HG03520 (cell line): ENCODE results near the gene SH2B3.
"Not testable (repeated sequence)": the region's sequence is repeated elsewhere in the genome, so short reads cannot be mapped to it uniquely, and the experiment has no call there.

Source experiments
- ATAC-seq: cut with Tn5 transposase; IDR thresholded peaks from one replicate; pipeline ENCODE4 v1.9.1; 2021; ENCODE audit warnings: mild to moderate bottlenecking, moderate library complexity; ENCODE audit not compliant: unreplicated experiment

SH2B3 gene

GRCh38 chr12:111386885-111387284, 18.8 kb upstream of the SH2B3 start:
- no peak for ATAC-seq

GRCh38 chr12:111387747-111388323, 17.9 kb upstream of the SH2B3 start:
- no peak for ATAC-seq

DNA sequence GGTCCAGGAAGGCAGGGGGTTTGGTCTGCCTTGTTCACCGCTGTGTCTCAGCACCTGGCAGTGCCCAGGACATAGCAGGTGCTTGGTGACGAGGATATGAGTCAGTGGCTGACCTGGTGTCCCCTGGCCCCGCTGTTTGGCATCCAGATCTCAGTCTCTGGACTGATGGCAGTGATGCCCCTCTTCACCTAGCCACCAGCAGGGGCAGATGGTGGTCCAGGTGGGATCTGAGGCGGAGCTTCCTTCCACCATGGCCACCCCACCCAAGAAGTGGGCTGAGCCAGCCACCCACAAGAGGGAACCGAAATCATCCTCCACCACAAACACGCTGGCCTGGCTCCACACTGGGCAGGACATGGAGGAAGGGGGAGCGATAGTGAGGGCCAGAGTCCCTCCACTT, 16.1 kb upstream of the SH2B3 start:
- no peak for ATAC-seq

GRCh38 chr12:111390910-111391309, 14.8 kb upstream of the SH2B3 start:
- ATAC-seq: no peak

GRCh38 chr12:111393700-111394300, 11.9 kb upstream of the SH2B3 start:
- no peak for ATAC-seq

- ATAC-seq: no peak
These were observed 11.2 kb upstream of the SH2B3 start for GRCh38 chr12:111394480-111394879.

- no peak for ATAC-seq
These were observed 10.2 kb upstream of the SH2B3 start for GRCh38 chr12:111395336-111396187.

DNA sequence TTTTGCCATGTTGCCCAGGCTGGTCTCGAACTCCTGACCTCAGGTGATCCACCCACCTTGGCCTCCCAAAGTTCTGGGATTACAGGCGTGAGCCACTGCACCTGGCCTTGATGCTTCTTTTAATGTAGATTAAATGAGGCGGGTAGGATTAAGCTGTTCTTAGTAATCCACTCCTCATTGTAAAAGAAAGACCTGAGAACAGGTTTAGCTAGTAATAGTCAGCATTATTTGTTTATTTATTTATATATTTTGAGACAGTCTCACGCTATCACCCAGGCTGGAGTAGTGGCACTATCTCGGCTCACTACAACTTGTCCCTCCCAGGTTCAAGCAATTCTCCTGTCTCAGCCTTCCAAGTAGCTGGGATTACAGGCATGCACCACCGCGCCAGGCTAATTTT, 9.5 kb upstream of the SH2B3 start:
- not testable (repeated sequence) for ATAC-seq

GRCh38 chr12:111396726-111397445, 8.8 kb upstream of the SH2B3 start:
- peak; percentile 59 for ATAC-seq

GRCh38 chr12:111398530-111398929, 7.2 kb upstream of the SH2B3 start:
- no peak for ATAC-seq

DNA sequence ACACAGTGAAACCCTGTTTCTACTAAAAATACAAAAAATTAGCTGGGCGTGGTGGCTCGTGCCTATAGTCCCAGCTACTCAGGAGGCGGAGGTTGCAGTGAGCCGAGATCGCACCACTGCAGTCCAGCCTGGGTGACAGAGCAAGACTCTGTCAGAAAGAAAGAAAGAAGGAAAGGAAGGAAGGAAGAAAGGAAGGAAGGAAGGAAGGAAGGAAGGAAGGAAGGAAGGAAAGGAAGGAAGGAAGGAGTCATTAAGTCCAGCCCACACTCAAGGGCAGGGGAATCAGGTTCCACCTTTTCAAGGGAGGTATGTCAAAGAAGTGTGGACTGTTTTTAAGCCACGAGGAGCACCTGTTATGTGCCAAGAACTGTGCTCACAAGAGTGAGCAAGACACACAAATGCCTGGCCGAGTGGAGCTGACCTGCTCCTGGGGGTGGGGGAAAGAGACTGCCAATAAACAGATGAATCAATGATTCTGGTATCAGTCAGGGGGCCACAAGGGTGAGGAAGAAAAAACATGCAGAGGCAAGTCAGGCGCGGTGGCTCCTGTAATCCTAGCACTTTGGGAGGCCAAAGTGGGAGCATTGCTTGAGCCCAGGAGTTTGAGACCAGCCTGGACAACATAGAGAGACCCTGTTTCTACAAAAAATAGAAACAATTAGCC, 5.8 kb upstream of the SH2B3 start:
- not testable (repeated sequence) for ATAC-seq

DNA sequence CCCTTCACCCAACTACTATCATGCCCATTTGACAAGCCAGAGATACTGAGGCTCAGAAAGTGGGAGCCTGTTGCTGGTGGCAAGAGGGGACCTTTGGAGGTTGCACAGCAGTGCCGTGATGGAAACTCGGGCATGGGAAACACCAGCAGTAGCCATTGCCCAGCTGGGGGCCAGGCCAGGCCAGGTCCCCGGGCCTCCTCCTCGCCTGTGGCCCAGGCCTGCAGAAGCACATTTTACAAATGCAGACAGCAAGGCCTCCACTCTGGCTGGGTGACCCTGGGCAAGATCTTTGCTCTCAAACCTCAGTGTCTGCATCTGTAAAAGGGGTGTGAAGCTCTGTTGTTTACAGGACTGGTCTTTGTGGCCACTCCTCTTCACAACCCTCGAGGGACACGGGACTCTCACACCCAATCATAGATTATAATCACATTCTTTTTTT, 4.5 kb upstream of the SH2B3 start:
- ATAC-seq: no peak

GRCh38 chr12:111402490-111402824, 3.3 kb upstream of the SH2B3 start:
- not testable (repeated sequence) for ATAC-seq

- ATAC-seq: peak; percentile 5
These were observed 1.2 kb upstream of the SH2B3 start for GRCh38 chr12:111404362-111405148.

GRCh38 chr12:111405149-111405858, 419 bp upstream of the SH2B3 start:
- peak; percentile 53 for ATAC-seq

DNA sequence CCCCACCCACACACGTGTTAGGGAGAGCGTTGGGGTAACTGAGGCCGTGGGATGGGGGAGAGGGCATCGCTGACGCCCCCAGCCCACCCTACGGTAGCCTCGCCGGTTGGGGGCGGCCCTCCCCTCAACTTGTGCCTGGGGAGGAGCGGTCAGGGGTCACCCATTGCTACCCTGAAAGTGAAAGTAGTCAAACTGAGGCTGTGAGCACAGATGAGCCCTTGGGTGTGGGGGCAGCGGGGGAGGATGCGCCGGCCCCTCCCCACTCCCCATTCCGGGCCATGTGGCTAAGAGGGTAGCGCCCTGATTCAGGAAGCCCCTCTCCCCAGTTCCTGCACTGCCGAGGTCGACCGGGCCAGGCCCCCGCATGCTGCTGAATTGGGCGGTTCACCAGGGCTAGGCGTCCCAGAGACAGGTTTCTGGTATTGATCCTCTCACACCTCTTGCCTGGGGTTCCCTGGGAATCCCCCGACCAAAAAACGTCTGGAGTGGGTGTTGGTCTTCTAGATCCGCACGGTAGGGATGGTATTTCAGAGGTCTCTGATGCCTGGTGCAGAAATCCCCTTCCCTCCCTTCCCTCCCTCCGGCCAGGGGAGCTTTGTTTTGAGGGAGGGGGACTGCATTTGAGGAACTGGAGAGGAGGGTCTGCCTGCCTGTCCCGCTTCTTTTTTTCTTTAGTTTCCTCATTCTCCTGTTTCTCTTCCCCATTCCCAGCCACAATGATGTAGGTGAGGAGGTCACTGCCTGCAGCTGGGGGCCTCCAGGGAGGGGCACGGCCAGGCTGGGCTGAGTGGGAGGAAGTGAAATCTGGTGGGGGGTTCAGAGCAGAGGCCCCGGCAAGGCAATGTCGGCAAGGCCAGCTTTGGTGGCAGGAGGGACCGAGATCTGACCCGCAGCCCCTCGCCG, 1.0 kb downstream of the SH2B3 start:
- no peak for ATAC-seq

- no peak for ATAC-seq
These were observed 1.8 kb downstream of the SH2B3 start for GRCh38 chr12:111407377-111408115.

DNA sequence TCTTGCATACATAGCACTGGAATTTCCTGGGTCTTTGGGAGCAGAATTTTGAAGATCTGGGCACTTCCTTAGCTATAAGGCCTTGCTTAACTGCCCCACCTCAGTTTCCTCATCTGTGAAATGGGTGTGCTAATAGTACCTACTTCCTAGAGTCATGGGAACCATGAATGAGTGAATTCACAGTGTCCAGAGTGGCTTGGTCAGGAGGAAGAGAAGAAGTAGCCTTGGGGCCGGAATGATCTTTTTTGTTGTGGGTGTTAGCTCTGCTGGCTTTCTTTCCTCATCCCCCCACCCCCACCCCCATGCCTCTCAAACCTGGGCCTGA, 2.4 kb downstream of the SH2B3 start:
- ATAC-seq: no peak
